NCI-H146 treated with DMSO at 0.1 percent for 48 hours (cell line): ENCODE measurements around the gene RC3H1.
"Not testable (repeated sequence)": the region's sequence is repeated elsewhere in the genome, so short reads cannot be mapped to it uniquely, and the experiment has no call there.

Experiments used
- DNase-seq: peaks from one replicate; lab custom pipeline; 2025; ENCODE audit not compliant: unreplicated experiment; lab: John Stamatoyannopoulos, UW

RC3H1 gene, protein sequence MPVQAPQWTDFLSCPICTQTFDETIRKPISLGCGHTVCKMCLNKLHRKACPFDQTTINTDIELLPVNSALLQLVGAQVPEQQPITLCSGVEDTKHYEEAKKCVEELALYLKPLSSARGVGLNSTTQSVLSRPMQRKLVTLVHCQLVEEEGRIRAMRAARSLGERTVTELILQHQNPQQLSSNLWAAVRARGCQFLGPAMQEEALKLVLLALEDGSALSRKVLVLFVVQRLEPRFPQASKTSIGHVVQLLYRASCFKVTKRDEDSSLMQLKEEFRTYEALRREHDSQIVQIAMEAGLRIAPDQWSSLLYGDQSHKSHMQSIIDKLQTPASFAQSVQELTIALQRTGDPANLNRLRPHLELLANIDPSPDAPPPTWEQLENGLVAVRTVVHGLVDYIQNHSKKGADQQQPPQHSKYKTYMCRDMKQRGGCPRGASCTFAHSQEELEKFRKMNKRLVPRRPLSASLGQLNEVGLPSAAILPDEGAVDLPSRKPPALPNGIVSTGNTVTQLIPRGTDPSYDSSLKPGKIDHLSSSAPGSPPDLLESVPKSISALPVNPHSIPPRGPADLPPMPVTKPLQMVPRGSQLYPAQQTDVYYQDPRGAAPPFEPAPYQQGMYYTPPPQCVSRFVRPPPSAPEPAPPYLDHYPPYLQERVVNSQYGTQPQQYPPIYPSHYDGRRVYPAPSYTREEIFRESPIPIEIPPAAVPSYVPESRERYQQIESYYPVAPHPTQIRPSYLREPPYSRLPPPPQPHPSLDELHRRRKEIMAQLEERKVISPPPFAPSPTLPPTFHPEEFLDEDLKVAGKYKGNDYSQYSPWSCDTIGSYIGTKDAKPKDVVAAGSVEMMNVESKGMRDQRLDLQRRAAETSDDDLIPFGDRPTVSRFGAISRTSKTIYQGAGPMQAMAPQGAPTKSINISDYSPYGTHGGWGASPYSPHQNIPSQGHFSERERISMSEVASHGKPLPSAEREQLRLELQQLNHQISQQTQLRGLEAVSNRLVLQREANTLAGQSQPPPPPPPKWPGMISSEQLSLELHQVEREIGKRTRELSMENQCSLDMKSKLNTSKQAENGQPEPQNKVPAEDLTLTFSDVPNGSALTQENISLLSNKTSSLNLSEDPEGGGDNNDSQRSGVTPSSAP

DNA sequence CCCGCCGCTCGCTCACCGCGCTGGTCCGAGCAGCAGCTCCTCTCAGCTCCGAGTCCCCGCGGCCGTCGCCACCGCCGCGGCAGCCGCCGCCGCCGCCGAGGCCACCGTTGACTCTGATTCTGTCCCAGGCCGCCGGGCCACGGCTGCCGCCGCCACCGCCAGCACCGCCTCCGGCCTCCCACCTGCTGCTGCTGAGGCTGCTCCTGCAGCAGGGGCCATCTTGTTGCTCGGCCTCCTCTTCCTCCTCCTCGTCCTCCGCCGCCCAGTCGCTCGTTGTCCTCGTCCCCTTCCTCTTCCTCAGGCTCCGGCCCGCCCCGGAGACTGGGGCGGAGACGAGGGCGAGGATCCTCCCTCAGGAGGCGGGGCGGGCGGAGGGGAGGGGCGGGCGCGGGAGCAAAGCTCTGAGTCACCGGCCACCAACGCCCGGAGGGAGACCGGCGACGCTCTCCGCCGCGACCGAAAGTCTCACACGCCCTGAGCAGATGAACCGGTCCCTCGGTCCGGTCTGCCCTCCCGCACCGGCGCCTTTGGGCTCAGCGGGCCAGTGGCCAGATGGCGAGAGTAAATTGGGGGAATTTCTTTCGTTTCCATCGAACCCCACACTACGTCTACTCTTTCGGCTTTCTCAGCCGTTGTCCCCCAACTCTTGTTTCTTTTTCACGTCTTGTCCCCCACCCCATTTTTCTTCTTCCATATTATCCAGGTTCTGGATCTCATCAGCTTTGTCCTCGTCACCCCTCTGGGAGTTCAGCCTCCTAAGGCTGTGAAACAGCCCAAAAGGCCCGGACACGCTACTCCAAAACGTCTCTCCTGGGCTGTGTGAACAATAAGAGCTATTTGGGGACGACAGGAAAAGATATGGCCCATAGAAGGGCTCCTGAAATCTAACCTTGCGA, at the start of gene RC3H1:
Gene RC3H1 (minus strand): TSS at position 278 of the 896 bp plus-strand sequence. CDS start 29,372 bp downstream, outside the sequence.
- DNase-seq: peak; percentile 79

DNA sequence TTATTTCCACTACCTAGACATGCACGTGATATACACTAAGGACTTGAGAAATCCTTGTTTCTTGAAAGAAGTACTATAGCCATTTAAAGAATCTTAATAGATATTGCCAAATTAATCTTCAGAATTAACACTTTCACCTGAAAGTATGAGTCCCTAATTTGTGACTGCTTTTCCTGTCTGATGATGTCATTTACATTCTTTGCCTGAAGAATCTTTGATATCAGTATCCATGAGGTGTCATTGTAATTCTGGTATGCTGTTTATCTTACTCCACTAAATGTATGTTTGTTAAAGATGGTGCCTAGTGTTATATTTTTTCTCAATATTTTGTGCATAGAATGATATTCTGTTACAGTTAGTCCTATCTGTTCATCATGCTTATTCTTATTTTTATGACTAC, 48.5 kb upstream of the RC3H1 start:
- DNase-seq: no peak

DNA sequence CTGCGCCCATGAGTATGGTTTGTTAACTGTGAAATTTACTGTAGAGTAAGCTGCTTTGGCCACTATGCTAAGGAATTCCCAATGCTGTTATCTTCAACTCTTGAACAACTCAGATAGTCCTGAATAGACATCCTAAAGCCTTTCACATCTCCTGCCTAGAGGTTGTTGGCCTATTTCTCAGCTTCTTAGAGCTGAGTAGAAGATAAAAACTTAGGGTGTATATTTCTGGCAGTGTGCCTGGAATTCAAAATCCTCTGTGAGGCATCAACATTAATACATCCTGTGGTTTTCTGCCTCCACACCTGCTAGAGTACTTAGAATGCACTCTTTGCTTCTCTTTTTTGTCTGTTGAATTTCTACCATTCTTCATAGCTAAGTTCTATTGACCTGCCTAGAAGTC, 45.8 kb upstream of the RC3H1 start:
- no peak for DNase-seq

DNA sequence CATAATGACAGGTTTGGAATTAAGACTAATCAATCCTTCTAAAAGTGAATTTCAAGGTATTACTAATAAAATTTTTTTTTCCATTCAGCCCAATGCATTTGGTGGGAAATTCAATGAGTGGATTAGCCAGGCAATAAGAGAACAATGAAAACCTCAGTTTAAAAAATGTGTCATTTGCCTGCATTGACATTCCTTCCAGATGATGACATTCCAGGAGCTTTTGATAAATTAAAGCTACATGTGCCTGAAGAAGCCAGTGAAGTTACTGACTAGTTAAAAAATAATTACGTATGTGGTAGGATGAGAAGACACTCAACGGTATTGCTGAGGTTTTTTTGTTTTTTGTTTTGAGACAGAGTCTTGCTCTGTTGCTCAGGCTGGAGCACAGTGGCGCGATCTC, 37.9 kb upstream of the RC3H1 start:
- DNase-seq: no peak

DNA sequence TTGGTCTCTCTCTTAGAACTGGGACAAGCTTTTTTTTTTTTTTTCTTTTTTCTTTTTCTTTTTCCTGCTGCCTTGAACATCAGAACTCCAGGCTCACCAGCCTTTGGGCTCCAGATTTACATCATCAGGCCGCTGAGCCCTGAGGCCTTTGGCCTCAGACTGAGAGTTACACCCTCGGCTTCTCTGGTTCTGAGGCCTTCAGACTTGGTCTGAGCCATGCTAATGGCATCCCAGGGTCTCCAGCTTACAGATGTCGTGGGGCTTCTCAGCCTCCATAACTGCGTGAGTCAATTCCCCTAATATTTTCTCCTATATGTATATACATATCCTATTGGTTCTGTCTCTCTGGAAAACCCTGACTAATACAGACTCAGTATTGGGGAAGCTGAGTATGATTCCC, 36.5 kb upstream of the RC3H1 start:
- DNase-seq: no peak

DNA sequence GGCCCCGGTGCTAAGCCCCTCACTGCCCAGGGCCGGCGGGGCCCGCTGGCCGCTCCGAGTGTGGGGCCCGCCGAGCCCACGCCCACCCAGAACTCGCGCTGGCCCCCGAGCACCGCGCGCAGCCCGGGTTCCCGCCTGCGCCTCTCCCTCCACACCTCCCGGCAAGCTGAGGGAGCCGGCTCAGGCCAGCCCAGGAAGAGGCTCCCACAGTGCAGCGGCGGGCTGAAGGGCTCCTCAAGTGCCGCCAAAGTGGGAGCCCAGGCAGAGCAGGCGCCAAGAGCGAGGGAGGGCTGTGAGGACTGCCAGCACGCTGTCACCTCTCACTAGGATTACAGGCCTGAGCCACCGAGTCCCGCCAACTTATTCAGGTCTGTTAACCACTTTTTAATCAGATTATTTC, 34.5 kb upstream of the RC3H1 start:
- DNase-seq: not testable (repeated sequence)

DNA sequence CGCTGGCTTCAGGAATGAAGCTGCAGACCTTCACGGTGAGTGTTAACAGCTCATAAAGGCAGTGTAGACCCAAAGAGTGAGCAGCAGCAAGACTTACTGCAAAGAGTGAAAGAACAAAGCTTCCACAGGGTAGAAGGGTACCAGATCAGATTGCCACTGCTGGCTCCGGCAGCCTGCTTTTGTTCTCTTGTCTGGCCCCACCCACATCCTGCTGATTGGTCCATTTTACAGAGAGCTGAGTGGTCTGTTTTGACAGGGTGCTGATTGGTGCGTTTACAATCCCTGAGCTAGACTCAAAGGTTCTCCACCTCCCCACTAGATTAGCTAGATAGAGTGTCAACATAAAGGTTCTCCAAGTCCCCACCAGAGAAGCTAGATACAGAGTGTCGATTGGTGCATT, 33.6 kb upstream of the RC3H1 start:
- DNase-seq: not testable (repeated sequence)

DNA sequence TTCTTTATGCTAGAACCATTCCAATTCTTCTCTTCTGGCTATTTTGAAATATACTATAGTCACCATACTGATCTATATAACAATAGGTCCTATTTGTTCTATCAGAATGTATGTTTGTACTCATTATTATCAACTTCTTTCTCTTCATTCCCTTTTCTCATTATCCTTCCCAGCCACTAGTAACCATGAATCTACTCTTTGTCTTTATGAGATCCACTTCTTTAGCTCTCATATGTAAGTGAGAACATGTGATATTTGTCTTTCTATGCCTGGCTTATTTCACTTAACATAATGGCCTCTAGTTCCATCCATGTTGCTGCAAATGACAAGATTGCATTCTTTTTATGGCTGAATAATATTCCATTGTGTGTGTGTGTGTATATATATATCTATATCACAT, 31.7 kb upstream of the RC3H1 start:
- DNase-seq: no peak

DNA sequence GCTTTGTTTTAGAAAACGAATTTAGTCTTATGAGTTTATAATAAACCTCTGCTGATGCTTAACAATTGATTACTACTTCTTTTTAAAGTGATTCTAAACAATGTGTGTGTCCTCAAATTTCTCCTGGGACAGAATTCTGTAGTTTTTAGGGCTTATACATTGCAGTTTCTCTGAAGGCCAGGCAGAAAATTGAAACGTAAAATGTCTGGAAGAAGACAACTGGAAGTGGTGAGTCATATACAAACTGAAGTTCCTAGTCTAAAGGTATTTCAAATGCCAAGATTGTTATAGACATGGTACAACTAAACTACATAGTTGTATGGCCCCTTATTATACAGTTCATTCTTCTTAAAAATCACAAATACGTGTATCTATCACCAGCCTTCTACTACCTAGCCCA, 30.5 kb upstream of the RC3H1 start:
- no peak for DNase-seq

DNA sequence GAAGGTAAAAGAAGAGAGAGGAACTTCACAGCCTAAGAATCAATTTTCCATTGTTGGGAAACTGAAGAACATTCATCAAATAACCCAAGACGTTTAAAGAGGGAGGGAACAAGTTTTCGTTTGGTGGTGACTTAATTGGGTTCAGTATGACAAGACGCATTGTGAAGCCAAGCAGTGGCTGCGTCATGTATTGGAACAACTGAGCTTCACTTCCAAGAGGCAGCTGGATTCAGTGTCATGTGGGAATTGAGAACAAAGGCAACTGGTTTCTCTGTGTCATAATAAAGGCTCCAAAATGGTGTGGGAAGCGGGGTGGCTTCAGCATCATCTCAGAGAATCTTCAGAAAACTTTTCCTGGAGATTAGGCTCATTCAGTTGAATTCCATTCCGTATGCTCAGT, 29.8 kb upstream of the RC3H1 start:
- DNase-seq: no peak

DNA sequence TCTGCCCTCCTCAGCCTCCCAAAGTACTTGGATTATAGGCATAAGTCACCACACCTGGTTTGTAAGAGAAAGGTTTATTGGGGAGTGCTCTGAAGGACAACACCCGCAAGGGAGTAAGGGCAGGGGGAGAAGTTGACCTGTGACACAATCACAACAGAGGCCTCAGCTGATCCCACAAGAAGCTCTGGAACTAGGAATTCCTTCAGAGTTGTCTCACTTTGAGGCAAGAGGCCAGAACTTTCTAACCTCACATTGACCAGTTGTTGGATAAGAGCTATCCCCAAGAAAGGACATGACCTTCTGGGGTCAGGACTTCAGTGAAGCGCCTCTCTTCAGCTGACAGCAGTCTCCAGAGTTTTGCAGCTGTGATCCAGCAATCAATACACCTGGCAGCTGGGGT, 27.4 kb upstream of the RC3H1 start:
- DNase-seq: no peak

DNA sequence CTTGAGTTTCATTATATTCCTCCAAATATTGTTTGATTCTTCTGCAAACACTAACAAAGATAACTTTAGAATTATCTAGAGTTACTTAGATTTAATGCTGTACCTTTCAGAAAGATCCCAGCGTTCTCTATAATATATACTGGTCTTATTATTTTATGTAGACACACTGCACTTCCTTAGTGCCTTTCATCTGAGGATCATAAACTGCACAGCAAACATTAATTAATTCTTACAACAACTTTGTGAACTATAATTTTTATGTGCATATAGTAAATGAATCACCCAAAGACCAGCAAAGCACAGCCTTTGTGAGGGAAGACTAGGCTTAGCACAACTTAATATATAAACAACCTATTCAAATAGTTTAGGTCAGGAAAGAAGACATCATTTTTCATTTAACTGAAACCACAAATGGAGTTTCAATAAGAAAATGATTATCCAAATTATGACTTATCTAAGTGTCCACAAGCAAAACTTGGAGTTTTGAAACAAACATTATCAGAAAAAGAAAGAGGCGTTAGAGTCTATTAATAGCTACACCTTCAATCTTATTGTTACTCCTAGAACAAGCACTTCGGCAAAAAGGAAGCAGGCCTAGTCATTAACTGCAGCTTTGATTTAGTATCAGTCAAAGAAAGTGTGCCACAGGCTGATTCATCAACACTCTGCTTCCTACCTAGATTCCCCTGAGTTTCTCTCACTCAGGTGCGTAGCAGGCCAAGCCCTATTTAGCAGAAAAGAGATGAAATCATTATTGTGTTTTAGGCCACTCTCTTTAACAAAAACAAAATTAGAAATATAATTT, 22.5 kb upstream of the RC3H1 start:
- no peak for DNase-seq

DNA sequence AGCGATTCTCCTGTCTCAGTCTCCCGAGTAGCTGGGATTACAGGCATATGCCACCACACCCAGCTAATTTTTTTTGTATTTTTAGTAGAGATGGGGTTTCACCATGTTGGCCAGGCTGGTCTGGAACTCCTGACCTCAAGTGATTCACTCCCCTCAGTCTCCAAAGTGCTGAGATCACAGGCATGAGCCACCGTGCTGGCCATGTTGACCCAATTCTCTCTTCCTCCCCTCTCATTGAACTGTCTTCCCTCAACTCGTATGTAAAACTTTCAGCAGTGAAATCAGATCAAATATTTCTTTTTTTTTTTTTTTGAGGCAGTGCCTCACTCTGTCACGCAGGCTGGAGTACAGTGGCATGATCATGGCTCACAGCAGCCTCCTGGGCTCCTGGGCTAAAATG, 20.4 kb upstream of the RC3H1 start:
- not testable (repeated sequence) for DNase-seq

DNA sequence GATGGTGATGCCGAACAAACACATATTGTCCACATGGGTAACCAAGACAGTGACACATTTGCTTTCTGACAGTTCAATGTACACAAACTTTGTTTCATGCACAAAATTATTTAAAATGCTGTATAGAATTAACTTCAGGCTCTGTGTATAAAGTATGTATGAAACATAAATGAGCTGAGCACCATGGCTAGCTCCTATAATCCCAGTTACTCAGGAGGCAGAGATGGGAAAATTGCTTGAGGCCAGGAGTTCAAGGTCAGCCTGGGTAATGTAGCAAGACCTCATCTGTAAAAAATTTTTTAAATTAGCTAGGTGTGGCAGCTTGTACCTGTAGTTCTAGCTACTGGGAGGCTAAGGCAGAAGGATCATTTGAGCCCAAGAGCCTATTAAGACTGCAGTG, 19.2 kb upstream of the RC3H1 start:
- no peak for DNase-seq

DNA sequence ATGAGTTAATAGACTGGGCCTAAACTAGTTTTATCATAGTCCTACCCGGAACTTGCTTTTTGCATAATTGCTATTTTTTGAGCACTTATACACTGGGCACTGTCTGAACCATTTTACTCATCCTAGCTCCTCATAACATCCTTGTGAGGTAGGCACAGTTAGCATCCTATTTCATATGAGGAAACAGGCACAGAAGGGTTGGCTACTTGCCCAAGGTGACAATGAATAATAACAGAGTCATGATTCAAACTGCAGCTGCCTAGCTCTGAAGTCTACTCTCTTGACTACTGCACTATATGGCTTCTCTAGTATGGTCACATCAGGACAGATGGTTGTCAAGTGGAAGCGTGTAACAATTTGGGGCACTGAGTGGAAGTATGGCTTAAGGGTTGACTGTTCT, 18.2 kb upstream of the RC3H1 start:
- DNase-seq: peak; percentile 17

DNA sequence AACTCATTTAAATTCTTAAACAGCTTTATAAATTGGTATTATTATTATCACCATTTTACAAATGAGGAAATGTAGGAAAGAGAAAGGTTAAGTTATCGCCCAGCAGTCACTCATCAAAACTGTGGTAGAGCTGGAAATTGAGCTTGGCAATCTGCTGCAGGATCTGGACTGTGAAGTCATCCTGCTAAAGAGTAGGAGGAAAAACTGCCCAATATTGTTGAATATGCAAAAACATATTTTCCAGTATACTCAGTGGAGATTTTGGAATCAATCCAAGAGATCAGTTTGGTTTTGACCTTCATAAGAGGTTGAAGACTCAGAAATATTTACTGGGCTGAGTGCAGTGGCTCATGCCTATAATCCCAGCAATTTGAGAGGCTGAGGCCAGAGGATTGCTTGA, 16.9 kb upstream of the RC3H1 start:
- DNase-seq: no peak

DNA sequence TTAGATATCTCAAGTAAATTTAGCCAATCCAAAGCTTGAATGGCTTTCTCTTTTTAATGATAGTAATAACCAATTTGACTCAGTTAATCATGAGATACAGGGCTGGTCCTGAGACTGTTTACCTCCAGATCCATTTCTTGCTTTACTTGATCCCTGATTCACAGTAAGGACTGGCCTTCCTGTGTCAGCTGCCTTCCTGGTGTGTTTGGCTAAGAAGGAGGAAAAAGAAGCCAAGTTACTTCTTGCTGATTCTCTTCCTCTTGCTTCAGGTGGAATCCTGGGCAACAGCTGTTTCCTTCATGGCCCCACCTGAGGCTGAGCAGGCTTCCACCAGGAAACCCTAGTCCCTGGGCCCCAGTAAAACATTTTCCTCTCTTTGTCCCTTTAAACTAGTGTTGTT, 14.6 kb upstream of the RC3H1 start:
- no peak for DNase-seq

DNA sequence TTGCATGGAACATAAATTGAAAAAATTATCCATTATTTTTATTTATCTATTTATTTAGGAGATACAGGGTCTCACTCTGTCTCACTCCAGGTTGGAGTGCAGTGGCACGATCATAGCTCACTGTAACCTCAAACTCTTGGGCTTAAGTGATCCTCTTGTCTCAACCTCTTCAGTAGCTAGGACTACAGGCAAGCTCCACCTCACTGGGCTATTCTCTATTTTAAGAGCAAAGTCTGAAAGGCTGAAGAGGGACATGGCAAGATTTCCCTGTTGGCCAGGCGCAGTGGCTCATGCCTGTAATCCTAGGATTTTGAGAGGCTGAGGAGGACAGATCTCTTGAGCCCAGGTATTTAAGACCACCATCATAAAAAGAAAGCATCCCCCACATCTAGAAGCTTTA, 14.0 kb upstream of the RC3H1 start:
- no peak for DNase-seq

DNA sequence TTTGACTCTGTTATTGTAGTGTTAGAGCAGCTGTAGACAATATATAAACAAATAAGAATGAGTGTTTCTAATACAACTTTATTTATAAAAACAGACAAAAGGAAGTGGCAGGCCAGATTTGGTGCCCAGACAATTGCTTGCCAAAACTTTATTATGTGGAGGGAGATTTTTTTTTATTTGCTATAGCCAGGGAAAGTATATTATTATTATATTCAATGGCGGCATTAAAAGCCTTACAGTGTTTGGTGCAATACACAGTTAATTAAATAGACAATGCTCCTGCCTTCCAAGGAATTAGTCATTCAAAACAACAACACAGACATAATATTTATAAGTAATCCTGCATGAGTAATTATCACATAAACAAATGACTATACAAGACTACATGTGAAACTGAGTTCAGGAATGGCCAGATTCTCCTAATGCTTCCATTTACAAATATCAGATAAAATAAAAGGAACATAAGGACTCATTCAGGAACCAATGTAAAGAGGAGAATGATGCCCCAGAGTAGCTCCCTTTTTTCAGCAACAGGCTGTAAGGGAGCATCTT, 10.6 kb upstream of the RC3H1 start:
- DNase-seq: no peak

DNA sequence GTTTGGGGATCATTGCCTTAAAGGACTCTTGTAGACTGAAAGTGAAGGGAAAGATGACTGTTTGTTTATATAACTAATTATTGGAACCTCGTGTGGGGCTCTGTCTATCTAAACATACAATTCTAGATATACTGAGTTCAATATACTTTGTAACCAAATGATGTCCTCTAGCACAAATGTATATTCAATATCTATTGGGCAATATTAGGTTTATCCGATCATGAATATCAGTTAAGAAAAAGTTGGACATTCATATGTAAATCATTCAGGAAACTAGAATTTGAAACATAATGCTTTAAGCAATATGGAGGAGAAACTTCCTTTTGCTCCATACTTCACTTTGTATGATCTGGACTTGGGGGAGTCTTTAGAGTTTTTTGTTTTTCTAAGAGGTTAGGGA, 8.9 kb upstream of the RC3H1 start:
- no peak for DNase-seq
